Middle frontal gyrus (tissue), 1 donor: ENCODE data around the gene TASL.
"Not testable (repeated sequence)": the region's sequence is repeated elsewhere in the genome, so short reads cannot be mapped to it uniquely, and the experiment has no call there.

Experiments used
- DNase-seq: peaks from one replicate; pipeline ENCODE4 v3.0.0-alpha.2; 2015; ENCODE audit warnings: low spot score; ENCODE audit errors: extremely low spot score

TASL gene, protein sequence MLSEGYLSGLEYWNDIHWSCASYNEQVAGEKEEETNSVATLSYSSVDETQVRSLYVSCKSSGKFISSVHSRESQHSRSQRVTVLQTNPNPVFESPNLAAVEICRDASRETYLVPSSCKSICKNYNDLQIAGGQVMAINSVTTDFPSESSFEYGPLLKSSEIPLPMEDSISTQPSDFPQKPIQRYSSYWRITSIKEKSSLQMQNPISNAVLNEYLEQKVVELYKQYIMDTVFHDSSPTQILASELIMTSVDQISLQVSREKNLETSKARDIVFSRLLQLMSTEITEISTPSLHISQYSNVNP

DNA sequence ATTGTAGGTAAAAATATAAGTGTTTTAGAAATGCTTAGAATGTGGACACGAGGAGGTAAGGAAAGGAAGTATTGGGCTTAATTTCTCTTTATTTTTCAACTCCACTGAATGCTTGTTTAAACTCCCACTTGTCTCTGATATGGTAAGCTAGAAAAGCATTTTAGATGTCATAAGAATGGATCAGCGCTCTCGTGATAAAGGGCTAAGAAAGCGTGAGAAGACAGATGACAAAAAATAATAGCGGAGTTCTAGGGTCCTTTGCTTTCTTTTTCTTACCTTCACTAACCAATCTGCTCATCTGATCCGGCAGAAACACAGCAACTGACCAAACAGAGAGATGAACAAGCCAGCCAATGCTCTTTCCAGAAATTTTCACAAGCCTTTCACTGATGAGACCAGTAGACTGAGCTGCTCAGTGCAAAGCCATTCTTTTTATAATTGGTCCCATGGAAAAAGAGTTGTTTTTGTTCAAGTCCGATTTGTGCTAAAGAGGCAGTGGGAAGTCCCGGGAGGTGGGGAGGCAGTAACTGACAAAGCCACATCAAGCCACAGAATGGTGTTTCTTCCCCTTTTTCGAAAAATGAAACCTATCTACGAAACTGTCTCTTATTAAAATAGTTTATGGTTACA, at the start of gene TASL:
TSS of gene TASL (minus strand) at position 405 of the 630 bp plus-strand sequence. CDS start 17,411 bp downstream, outside the sequence.
- no peak for DNase-seq

DNA sequence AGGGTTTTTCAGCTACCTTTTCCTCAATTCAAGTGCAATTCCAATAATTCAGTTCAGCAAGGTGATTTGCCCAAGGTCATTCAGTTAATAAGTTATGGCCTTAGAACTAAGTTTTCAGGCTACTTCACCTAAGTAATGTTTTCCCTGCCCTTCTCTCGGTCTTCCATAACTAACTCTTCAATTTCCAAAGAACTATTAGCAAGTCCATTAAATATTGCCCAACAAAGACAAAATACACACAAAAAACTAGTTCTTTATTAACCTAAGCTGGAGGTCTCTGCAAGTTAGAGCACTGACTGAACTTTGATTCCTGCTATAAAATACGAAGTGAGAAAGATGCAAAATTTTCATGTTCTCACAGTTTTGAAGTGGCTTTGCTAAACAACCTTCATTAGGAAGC, 48.8 kb upstream of the TASL start:
- no peak for DNase-seq

- no peak for DNase-seq
Observed at GRCh38 chrX:30622361-30622760, 44.8 kb upstream of the TASL start.

GRCh38 chrX:30620980-30621618, 43.5 kb upstream of the TASL start:
- no peak for DNase-seq

DNA sequence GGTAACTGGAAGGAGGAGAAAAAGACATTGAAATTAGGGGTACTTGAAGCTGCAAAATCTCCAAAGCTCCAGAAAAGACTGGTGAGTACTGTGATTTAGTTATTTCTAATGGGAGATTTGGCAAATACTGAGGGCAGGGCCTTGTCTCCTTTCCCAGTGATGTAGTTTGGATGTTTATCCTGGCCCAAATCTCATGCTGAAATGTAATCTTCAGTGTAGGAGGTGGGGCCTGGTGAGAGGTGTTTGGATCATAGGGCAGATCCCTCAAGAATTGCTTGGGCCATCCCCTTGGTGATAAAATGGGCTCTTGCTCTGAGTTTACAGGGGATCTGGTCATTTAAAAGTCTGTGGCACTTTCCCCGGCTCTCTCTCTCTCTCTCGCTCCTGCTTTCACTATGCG, 42.6 kb upstream of the TASL start:
- no peak for DNase-seq

- no peak for DNase-seq
Observed at GRCh38 chrX:30618160-30618765, 40.7 kb upstream of the TASL start.

DNA sequence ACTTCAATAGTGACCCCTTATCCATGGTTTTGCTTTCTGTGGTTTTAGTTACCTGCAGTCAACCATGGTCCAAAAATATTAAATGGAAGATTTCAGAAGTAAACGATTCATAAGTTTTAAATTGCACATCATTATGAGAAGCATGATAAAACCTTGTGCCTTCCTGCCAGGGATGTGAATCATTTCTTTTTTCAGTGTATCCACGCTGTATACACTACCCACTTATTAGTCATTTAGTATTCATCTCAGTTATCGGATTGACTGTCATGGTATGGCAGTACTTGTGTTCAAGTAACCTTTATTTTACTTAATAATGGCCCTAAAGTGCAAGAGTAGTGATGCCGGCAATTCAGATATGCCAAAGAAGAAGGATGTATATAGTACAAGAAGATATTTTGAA, 37.7 kb upstream of the TASL start:
- no peak for DNase-seq

DNA sequence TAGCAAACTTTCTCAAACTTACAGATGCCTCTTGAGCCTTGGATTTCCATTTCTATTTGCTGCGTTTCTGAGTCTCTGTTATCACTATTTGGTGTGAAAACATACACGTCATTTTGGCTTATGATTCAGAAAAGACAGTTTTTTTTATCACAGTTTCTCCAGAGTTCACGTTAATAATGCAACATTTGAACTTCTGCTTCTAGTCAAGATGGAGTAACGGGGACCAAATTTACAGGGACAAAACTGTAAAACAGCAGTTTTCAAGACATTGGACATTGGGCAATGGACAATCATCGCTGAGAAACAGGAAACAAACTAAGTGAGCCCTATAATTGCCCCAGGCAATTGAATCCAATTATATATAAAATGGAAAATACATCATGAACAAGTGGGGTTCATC, 36.2 kb upstream of the TASL start:
- DNase-seq: no peak

- no peak for DNase-seq
Observed at GRCh38 chrX:30612250-30612655, 34.7 kb upstream of the TASL start.

GRCh38 chrX:30610026-30610425, 32.5 kb upstream of the TASL start:
- DNase-seq: no peak

- DNase-seq: no peak
Observed at GRCh38 chrX:30607155-30607554, 29.6 kb upstream of the TASL start.

DNA sequence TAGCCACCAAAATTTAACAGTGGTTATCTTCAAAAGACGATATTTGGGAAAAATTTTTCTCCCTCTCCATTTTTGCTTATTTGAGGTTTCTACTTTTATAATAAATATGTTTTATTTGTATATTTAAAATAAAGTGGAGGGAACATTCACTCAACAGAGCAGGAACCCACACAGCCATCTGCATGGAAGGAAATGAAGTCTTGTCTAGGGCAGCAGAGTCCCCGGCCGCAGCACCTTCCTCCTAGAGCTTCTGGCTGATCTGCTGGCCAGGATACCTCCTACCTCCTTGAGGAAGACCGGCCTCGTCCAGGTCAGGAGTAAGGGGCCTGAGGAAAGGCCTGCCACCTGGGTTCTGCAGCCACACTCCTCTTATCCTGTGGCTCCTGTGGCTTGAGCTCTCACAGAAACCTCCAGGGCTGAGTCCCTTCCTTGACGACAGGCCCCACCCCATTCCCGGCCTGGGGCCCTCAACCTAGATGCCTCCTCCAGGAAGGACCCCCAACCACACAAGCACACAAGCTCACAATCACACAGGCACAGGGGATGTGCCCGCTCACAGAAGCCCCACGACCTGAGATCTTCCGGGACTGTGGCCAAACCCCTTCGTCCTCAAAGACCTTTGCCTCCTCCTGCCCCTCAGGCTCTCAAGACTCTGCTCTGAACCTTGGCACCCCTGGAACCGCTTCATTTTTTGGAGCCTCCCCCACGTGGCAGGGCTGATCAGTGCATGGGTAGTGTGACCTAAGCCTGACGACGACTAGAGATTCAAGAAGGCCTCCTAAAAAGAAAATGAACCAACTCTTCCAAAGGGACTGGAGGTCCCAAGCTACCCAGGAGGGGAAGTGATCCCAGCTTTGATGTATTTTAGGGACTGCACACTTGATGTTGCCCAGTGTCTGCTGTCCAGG, 23.0 kb upstream of the TASL start:
- DNase-seq: not testable (repeated sequence)

GRCh38 chrX:30597216-30598012, 19.8 kb upstream of the TASL start:
- DNase-seq: no peak

- DNase-seq: no peak
Observed at GRCh38 chrX:30593440-30594200, 16.1 kb upstream of the TASL start.

DNA sequence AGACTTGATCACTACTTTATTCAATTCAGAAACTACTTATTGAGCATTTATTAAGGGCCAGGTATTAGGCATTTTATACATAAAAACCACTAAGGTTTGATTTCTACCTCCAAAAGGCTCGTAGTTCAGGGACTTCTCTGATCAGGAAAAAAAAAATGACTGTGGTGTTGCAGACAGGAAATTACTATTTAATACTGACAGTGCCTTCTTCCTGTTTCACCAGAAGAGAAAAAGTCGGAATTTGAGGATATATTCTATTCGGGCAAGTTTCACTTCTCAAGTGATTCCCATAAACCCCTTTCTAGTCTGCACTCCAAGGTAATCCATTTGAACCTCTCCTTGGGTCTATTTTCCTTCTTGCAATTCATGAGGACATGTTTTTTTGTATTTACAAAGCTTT, 15.3 kb upstream of the TASL start:
- DNase-seq: no peak

DNA sequence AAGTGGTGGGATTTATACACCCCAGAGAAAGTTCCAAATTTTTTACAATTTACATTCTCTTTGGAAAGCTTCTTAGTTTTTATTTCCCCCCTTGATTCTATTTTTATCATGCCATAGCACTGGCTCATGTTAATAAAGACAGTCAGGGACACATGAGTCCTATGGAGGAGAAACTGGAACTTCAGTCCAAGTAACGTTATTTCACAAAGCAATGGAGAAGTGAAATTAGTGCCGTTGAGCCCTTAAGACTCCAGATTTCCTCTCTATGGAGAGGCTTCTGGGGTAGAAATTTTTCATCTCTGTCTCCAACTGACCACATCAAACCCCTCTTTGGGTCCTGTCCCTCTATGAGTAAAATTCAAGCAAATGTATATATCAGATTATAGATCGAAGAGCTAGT, 12.8 kb upstream of the TASL start:
- no peak for DNase-seq

DNA sequence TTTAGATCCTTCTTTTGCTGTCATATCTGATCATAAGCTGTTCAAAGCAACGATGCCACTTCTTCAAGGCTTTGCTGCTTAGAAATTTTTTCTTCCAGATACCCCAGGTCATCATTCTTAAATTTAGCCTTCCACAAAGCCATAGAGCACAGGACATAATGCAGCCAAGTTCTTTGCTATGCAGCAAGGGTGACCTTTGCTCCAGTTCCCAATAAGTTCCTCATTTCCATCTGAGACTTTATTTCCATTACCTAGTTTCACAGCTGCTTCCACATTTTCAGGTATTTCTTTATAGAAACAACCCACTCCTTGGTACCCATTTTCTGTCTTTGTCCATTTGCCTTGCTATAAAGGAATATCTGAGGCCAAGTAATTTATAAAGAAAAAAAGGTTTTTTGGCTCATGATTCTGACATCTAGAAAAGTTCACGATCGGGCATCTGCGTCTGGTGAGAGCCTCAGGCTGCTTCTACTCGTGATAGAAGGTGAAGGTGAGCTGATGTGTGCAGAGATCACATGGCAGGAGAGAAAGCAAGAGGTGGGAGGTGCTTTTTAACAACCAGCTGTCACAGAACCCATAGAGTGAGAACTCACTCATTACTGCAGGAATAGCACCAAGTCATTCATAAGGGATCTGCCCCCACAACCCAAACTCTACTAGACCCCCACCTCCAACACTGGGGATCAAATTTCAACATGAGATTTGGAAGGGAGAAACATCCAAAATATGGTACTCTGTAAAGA, 11.8 kb upstream of the TASL start:
- DNase-seq: no peak

DNA sequence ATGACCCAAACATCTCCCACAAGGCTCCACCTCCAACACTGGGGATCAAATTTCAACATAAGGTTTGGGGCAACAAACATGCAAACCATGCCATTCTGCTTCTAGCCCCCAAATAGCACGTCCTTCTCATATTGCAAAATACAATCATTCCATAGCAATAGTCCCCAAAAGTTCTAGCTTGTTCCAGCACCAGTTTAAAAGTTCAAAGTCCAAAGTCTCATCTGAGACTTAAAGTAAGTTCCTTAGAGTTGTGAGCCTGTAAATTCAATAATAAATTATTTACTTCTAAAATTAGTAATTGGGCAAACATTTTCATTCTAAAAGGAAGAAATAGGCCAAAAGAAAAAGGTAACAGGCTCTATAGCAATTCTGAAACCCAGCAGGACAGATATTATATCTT, 8.9 kb upstream of the TASL start:
- no peak for DNase-seq

DNA sequence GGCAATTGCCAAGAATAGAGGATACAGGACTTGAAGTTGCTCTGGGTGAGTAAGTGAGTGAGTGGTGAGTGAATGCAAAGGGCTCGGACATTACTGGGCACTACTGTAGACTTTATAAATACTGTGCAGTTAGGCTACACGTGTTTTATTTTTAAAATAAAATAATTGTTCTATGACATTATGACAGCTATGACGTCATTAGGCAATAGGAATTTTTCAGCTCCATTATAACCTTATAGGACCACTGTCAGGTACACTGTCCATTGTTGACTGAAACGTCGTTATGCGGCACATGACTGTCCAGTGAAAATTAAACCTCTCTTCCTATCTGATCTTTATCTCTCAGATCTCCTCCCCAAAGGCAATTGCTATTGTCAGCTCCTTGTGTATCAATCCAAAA, 5.1 kb upstream of the TASL start:
- DNase-seq: no peak
